GM18868 (cell line): Measurements from ENCODE around the gene GLT8D1.
"Not testable (repeated sequence)": the region's sequence is repeated elsewhere in the genome, so short reads cannot be mapped to it uniquely, and the experiment has no call there.

Source experiments
- ATAC-seq: cut with Tn5 transposase; IDR thresholded peaks from one replicate; pipeline ENCODE4 v1.9.1; 2021; ENCODE audit warnings: mild to moderate bottlenecking, moderate library complexity; ENCODE audit not compliant: unreplicated experiment

Gene GLT8D1

DNA sequence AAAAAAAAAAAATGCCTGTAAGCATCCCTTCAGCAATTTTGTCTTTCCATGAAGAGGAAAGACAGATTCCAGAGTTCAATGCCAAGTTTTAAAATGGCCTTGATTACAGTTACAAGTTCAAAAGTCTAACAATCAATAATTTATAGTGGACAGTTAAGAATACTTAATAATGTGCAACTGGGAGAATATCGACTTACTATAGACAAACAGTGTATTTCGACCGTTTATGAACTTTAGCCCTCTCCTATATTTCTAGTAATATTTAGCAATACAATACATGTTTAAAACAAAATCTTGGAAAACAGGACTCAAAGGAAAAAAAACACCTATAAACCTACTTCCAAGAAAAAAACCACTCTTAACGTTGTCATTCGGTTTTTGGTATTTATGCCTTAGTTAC lies 21.4 kb downstream of the GLT8D1 start:
- no peak for ATAC-seq

DNA sequence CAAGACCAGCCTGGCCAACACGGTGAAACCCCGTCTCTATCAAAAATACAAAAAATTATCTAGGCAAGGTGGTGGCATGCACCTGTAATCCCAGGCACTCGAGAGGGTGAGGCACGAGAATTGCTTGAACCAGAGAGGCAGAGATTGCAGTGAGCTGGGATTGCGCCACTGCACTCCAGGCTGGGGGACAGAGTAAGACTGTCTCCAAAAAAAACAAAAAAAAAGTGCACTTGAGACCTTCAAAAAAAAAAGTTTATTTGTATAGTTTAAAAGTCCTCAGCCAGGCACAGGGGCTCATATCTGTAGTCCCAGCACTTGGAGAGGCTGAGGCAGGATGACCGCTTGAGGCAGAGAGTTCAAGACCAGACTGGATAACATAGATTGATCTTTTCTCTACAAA lies 22.0 kb downstream of the GLT8D1 start:
- ATAC-seq: no peak

DNA sequence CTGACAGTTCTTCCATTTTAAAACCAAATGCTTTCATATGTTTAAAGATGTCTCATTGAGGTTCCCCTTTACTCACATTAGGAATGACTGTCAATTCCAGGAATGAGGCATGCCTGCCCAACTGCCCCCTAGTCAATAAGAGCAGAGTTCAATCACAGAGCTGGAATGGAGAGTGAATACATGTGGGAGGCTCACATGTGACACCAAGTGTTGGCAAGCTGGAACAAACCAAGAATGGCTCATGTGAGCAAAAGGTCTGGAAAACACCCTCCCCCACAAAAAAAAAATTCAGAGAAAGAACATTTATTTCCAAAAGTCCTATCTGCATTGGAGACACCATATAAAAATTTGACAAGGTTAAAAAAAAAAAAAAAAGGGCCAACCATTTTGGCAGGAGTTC lies 23.6 kb downstream of the GLT8D1 start:
- ATAC-seq: no peak

DNA sequence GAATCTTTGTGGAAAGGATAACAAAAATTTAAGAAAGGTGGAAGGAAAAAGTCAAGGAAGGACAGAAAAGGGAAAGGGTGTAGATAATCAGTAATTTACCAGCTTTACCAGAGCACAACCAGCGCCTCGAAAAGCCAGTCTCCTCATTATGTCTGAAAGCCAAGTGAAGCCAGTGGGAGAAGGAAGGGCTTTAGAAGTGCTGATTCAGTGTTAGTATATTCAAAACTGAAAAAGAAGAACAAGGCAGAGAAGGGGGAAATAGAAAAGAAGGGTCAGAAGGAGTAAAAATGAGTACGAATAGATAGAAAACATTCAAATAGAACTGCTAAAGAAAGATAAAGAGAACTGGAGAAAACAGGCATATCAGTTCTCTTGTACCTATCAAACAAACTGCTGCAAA lies 24.0 kb downstream of the GLT8D1 start:
- no peak for ATAC-seq

DNA sequence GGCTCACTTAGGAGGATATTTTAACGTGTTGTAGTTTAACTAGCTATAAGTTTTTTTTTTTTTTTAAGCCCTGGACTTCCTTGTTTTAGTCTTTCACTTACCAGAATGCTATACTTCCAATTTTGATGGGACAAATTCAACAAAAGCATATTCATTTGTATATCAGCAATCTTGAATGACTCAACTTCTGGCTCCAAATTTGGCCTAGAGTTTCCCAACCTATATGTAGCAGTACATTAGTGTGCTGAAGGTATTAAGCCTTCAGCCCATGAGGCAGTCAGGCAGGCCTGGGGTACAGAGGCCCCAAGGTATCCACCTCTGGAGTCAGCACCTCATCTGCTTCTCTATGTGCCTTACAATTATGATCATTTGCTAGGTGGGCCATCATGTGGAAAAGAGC lies 25.8 kb downstream of the GLT8D1 start:
- ATAC-seq: no peak

DNA sequence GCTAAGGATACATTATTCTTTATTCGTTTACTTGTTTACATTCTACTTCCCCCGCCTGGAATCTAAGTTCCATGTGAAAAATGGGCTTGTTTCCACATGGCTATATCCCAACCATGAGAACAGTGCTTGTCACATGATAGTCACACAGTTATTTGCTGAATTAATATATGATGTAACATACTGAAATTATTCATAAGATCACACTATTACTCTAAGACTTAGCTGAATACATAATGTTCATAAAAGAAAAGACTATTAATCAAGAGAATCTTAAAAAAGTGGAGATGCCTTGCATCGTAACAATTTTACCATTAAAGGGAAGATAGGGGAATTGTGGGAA lies 26.4 kb downstream of the GLT8D1 start:
- ATAC-seq: no peak

DNA sequence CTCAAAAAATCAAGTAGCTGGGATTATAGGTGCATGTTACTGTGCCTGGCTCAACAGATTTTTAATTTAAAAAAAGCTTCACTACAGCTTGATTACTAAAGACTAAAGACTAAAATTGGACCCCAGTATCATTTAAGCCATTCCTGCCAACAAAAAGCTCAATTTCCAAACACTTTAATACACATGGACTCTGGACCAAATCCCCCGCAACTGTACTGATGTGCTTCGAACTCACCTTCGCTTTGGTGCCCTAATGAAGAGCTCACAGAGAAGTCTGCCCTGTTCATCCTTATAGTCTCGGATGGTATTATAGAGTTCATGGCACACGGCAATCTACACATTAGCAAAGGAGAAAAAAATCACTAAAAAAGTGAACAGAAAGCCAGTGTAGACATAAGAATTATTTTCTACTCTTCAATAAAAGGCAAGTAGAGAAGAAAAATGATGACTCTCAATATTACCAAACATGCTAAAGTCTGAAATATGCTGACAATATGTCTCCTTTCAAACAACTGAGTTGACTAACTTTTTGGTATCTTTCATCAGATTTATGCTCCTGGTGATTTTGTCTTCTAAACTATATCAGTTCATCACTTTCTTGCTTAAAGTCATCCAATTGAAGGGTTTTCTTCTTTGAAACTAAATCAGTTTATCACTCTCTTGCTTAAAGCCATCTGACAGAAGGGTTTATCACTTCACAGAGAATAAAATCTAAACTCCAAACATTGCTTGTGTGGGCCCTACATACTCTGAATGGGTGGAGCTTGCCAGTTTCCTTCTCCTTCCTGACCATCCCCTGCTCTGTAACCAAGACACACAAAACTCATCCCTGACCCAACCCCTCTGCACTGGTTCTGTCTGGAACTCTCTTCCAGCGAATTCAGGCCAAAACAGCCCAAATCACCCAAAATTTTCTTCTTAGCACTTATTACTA lies 27.1 kb downstream of the GLT8D1 start:
- no peak for ATAC-seq

DNA sequence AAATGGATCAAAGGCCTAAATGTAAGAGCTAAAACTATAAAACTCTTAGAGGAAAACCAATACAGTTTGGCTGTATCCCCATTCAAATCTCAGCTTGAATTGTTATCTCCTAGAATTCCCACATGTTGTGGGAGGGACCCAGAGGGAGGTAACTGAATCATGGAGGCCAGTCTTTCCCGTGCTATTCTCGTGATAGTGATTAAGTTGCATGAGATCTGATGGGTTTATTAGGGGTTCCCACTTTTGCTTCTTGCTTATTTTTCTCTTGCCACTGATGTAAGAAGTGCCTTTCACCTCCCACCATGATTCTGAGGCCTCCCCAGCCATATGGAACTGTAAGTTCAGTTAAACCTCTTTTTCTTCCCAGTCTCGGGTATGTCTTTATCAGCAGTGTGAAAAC lies 29.4 kb downstream of the GLT8D1 start:
- ATAC-seq: not testable (repeated sequence)

DNA sequence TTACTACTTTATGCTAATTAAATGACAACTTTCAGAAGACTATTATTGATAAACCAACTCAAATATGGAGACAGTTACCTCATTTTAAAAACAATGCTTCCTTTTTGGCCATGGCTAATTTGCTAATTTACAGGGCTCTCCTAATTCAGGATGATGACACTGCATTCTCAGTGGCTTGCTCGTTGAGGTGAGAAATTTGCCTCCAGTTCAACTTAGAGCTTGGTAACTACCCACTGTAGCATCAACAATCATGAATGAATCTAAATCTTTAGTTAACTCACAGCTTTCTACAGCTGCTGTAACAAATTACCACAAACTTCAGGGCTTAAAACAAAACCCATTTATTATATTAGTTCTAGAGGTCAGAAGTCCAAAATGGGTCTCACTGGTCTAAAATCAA lies 33.9 kb downstream of the GLT8D1 start:
- no peak for ATAC-seq

DNA sequence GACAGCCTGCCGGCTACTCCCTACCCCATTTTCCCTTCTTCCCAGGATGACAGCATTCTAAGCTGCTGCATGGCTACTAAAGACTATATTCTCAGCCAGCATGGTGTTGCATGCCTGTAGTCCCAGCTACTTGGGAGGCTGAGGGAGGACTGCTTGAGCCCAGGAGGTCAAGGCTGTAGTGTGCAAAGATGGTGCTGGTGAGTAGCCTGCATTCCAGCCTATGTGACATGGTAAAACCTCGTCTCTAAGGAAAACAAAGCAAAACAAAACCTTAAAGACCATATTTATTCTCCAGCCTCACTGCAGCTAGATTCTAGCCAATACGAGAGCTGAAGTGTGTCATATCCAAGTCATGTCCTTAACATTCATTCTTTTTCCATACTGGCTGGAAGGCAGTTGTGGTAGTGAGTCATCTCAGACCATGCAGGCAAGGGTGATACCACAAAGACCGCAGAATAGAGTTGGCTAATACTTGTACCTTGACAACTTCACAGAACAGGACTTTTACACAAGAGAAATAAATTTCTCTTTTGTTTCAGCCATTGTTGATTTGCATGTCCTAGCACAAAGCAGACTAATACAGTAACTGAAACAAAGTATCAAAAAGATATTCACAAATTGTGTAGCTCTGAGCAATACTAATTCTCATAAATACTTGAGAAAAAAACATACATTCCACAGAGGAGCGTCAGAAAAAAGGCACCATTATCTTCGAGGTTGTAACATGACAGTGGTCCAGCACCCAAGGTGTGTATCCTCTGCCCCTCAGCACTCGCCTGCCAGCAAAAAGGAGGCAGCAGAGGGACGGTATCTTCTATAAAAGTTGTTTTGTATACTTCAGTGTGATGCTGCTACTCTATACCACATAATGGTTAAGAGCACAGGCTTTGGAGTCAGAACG lies 34.7 kb downstream of the GLT8D1 start:
- peak; percentile 81 for ATAC-seq

DNA sequence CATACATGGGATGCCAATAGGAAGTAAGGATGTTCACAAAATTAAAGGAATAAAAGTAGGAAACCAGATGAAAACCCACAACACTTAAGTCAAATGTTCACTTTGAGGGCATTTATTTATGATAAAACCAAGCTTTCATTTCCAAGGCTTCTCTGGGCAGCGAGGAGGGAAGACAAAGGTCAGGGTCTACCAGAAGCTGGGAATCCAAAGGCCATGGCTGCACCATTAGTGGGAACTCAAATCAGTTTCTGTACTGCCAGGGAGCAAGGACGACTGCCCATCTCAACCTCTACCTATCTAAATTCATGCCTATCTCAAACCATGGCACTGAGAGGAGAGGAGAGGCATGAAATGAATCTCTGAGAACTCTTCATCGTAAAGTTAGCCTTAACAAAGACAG lies 42.5 kb downstream of the GLT8D1 start:
- ATAC-seq: no peak

DNA sequence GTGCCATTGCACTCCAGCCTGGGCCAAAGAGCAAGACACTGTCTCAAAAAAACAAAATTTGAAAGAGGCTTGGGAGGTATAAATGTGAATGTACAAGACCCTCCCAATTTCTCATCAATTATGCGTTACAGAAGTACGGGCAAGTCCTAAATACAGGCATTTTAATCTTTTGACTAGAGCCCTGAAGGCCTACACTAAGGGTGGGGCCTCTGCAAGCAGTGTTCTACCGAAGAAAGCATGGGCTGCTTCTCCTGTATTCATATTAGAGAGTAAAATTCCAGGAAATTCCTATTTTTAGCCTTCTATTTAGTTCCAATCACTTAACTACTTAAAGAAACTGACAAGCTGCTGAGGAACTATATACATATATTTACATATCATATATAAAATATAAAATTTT lies 45.5 kb downstream of the GLT8D1 start:
- no peak for ATAC-seq

DNA sequence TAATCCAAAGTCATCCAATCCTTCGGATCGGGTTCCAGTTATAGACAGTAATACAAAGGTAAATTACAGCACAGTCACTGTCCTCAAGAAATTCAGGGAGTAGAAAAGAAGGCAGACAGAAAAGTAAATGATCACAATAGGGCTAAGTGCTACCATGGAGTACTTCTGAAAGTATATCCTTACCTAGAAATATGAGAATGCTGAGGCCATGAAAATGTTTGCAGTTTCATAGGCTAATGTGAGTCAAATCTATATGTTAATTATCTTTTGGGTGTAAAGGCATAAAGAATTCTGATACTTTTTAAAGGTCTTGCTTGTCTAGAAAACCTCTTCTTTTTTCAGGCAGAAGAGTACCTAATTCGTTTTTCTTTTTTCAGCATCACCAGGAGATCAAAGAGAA lies 49.7 kb downstream of the GLT8D1 start:
- ATAC-seq: no peak

DNA sequence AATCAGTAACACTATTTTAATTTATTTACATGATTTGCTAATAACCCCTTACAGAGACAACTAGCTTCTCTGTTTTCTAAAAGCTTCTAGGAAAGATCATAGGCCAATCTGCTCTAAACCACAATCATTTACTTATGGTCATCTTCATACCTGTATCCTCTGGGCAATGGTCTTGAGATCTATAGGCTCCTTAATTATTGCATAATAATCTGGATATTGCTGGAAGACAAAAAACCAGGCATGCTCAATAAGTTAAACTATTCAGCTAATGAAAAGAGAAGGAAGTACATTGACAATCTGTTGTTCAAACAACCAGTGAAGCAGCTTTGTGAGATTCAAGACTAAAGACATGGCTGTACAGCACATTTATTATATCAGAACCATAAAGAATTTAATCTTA lies 54.0 kb downstream of the GLT8D1 start:
- no peak for ATAC-seq

DNA sequence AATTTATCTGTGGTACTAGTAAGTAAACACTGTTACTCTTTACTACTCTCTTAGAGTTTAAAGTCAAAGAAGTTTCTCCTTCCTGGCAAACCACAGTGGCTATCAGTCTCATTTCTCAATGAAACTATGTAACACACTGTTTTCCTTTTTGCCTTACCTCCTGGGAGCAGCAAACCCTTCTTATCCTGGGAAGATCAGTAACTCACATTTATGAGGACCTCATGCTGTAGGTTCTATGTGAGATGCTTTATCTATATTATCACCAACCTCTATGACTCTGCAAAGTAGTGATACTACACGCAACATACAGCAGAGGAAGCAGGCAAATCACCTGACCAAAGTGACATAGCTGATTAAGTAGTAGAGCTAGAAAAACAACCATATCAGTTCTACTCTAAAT lies 55.2 kb downstream of the GLT8D1 start:
- ATAC-seq: no peak

DNA sequence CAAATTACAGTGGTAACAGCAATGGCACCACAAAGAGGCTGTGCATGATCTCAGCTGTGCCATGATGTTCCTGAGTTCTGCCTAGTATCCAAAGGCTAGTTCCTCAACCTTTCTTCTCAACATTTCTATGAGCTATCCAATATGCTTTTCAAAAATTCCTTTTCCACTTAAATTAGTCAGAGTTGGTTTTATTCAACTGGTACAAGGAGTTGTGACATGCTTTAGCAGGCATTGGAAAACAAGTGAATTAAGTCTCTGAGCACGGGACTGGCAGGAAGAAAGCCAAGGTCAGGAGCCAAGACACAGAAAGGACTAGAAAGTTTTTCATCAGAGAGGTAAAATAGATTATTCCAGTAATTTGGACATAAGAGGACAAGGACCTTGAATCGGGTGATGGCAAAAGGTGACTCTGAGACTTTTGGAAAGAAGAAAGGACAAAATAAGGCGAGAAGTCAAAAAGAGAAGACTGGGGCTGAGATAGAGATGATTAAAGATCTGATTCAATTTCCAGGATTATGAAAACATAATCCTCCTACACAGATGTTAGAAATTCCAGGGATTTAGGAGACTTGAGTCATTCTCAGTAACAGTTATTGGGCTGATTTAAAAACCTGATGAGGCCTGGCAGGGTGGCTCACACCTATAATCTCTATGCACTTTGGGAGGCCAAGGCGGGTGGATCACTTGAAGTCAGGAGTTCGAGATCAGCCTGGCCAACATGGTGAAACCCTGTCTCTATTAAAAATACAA lies 56.0 kb downstream of the GLT8D1 start:
- ATAC-seq: no peak

DNA sequence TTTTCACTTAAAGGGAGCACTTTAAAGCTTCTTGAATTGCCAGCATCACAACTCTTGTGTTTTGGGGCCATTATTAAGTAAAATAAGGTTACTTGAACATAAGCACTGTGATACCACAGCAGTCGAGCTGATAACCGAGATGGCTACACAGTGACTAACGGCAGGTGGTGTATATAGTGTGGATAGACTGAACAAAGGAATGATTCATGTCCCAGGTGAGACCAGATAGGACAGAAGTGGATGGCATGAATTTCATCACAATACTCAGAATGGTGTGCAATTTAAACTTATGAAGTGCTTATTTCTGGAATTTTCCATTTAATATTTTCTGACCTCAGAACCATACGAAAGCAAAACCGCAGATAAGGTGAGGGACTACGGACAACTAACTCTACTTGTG lies 60.0 kb downstream of the GLT8D1 start:
- ATAC-seq: no peak
